SK-N-MC (cell line): ENCODE data around the gene ZSWIM8.

ENCODE experiments used
- EZH2 ChIP-seq: fragments of 200-600 bp; sonication (generic); IDR thresholded peaks from one replicate; pipeline ENCODE4 v1.6.1; 2017; ENCODE audit warnings: antibody characterized with exemption
- POLR2AphosphoS5 ChIP-seq: IDR thresholded peaks from 2 replicates; pipeline ENCODE4 v1.6.1; 2012; ENCODE audit warnings: mild to moderate bottlenecking, low read depth, low read length, borderline replicate concordance

DNA sequence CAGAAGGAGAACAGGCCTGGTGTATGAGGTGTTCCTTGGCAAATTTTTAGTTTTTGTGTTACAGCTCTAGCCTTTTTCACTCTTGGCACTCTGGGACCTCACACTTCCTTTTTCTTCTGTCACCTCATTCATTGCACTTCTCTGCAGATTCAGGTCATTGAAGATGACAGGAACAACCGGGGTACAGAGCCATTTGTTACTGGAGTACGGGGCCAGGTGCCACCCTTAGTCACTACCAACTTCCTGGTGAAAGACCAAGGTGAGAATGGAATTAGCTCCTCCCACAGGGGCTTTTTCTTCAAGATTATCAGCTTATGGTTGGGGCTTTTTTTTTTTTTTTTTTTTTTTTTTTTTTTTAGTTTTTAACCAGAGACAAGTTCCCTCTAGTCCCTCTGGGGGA, 22.1 kb upstream of the ZSWIM8 start:
- TF ChIP-seq POLR2AphosphoS5 (no peak), EZH2 (no peak)
